A673 (cell line): Measurements from ENCODE around the gene ELFN1. TPM values are rescaled to one million over a fixed set of nuclear protein-coding genes. Genes with fewer than 3 reads are reported as not detected.

Source experiments
- BruUV-seq: library from RNA; stranded (reverse); fragments of 400-500 nt; replicated peaks from 2 replicates; lab custom pipeline; 2021; lab: Mats Ljungman, UMichigan
- CTCF ChIA-PET: fragments of 300-600 bp; sonication (Branson Sonifier 250); formaldehyde crosslinking; loops from one replicate; lab custom pipeline; 2022; ENCODE audit warnings: antibody characterized with exemption; lab: Charles Lee
- POLR2A ChIA-PET: fragments of 300-600 bp; sonication (Branson Sonifier 250); formaldehyde crosslinking; loops from one replicate; lab custom pipeline; 2022; ENCODE audit warnings: antibody characterized with exemption; ENCODE audit not compliant: low non-redundant PET; lab: Charles Lee
- DNase-seq: peaks from one replicate; pipeline ENCODE4 v3.0.0-alpha.2; 2015; ENCODE audit warnings: low spot score
- H3K27ac ChIP-seq: fragments of 200-600 bp; sonication (generic); 2 replicates; pipeline ENCODE4 v1.5.1; 2016; ENCODE audit warnings: mixed run types, low read depth, mild to moderate bottlenecking, mixed read lengths, antibody characterized with exemption, low read length; ENCODE audit not compliant: poor library complexity, severe bottlenecking
- H3K27me3 ChIP-seq: fragments of 200-600 bp; sonication (generic); replicated peaks from 2 replicates; pipeline ENCODE4 v1.6.1; 2017; ENCODE audit warnings: mixed run types, low read depth, mild to moderate bottlenecking, mixed read lengths, antibody characterized with exemption, low read length; ENCODE audit not compliant: insufficient read depth, poor library complexity
- H3K36me3 ChIP-seq: fragments of 200-600 bp; sonication (generic); 2 replicates; pipeline ENCODE4 v1.6.1; 2016; ENCODE audit warnings: mixed run types, mild to moderate bottlenecking, mixed read lengths, antibody characterized with exemption, low read length; ENCODE audit not compliant: insufficient read depth, poor library complexity, severe bottlenecking
- H3K4me1 ChIP-seq: fragments of 200-600 bp; sonication (generic); 2 replicates; pipeline ENCODE4 v1.6.1; 2017; ENCODE audit warnings: mixed run types, mild to moderate bottlenecking, mixed read lengths, antibody characterized with exemption, low read length; ENCODE audit not compliant: insufficient read depth, poor library complexity, severe bottlenecking
- H3K4me3 ChIP-seq: fragments of 200-600 bp; sonication (generic); 2 replicates; pipeline ENCODE4 v1.5.1; 2016; ENCODE audit warnings: low read depth, mixed run types, mild to moderate bottlenecking, mixed read lengths, low read length; ENCODE audit not compliant: poor library complexity, severe bottlenecking
- H3K9me3 ChIP-seq: fragments of 200-600 bp; sonication (generic); 2 replicates; pipeline ENCODE4 v1.6.1; 2016; ENCODE audit warnings: mixed run types, low read depth, mild to moderate bottlenecking, mixed read lengths, antibody characterized with exemption, low read length; ENCODE audit not compliant: poor library complexity, severe bottlenecking
- CTCF ChIP-seq: fragments of 300-800, 200-600 bp; sonication (generic); conservative IDR thresholded peaks from 2 replicates; pipeline ENCODE4 v1.5.1; 2017; ENCODE audit warnings: low read depth, mild to moderate bottlenecking, antibody characterized with exemption, low read length, moderate library complexity, mixed read lengths
- EZH2 ChIP-seq: fragments of 200-600 bp; sonication (generic); IDR thresholded peaks from 2 replicates; pipeline ENCODE4 v1.6.1; 2017; ENCODE audit warnings: borderline replicate concordance, low read depth, mild to moderate bottlenecking, mixed read lengths, antibody characterized with exemption, low read length; ENCODE audit not compliant: poor library complexity, severe bottlenecking
- intact Hi-C: fragments of 100-400 bp; cut with micrococcal nuclease; formaldehyde crosslinking; loops from one replicate; pipeline ENCODE4 v1.10.0; 2022; ENCODE audit not compliant: unreplicated experiment
- total RNA-seq: library from RNA; stranded (reverse); gene quantifications from 2 replicates; pipeline ENCODE4 v1.2.3, GENCODE V29; 2021

The ELFN1 gene
- total RNA-seq, 1 experiment from 2014 or later: not detected

GRCh38 chr7:1719913-1720312, 49.8 kb downstream of the ELFN1 start:
- no peak overlapping the region for H3K27ac ChIP-seq
- intact Hi-C loops: no loop called here
- no peak overlapping the region for H3K4me3 ChIP-seq
- no TSS peak for BruUV-seq
- H3K4me1 ChIP-seq: no peaks in the 10 kb centered on the region
- no peaks in the 10 kb centered on the region for H3K9me3 ChIP-seq
- CTCF ChIA-PET: no interaction called here
- TF ChIP-seq CTCF: no peak
- no peak for TF ChIP-seq EZH2
- no peaks in the 10 kb centered on the region for H3K27me3 ChIP-seq
- no peaks in the 10 kb centered on the region for H3K36me3 ChIP-seq
- POLR2A ChIA-PET: no interaction called here
- DNase-seq: no peak

GRCh38 chr7:1720326-1720725, 50.2 kb downstream of the ELFN1 start:
- BruUV-seq: no TSS peak
- Histone ChIP-seq H3K4me3 (no peak overlapping the region), H3K27ac (no peak overlapping the region), H3K9me3 (no peaks in the 10 kb centered on the region), H3K27me3 (no peaks in the 10 kb centered on the region), H3K36me3 (no peaks in the 10 kb centered on the region), H3K4me1 (no peaks in the 10 kb centered on the region)
- ChIA-PET CTCF (no interaction called here), POLR2A (no interaction called here)
- TF ChIP-seq CTCF: no peak
- TF ChIP-seq EZH2: no peak
- no peak for DNase-seq
- intact Hi-C loops: no loop called here

- H3K4me3 ChIP-seq: no peak overlapping the region
- no peaks in the 10 kb centered on the region for H3K4me1 ChIP-seq
- intact Hi-C loops: no loop called here
- H3K27me3 ChIP-seq: no peaks in the 10 kb centered on the region
- TF ChIP-seq EZH2 (no peak), CTCF (no peak)
- DNase-seq: no peak
- ChIA-PET CTCF (no interaction called here), POLR2A (no interaction called here)
- H3K36me3 ChIP-seq: no peaks in the 10 kb centered on the region
- no peaks in the 10 kb centered on the region for H3K9me3 ChIP-seq
- BruUV-seq: no TSS peak
- no peak overlapping the region for H3K27ac ChIP-seq
Measured at GRCh38 chr7:1721047-1721690, 51.1 kb downstream of the ELFN1 start.
